HG03280 (cell line): Measurements from ENCODE around the gene HDAC8.
A peak's percentile ranks its signal among the peaks of the same experiment; 100 is the strongest.

Experiments used
- ATAC-seq: cut with Tn5 transposase; IDR thresholded peaks from one replicate; pipeline ENCODE4 v1.9.1; 2021; ENCODE audit warnings: mild to moderate bottlenecking, moderate library complexity; ENCODE audit not compliant: unreplicated experiment

HDAC8 gene

GRCh38 chrX:72382202-72382595, 190.4 kb downstream of the HDAC8 start:
- no peak for ATAC-seq

GRCh38 chrX:72381439-72382201, 191.0 kb downstream of the HDAC8 start:
- no peak for ATAC-seq

GRCh38 chrX:72376124-72376523, 196.5 kb downstream of the HDAC8 start:
- no peak for ATAC-seq

GRCh38 chrX:72373136-72373535, 199.5 kb downstream of the HDAC8 start:
- ATAC-seq: no peak

- no peak for ATAC-seq
Observed at GRCh38 chrX:72372735-72373134, 199.9 kb downstream of the HDAC8 start.

GRCh38 chrX:72371405-72371804, 201.2 kb downstream of the HDAC8 start:
- ATAC-seq: no peak

- ATAC-seq: no peak
Observed at GRCh38 chrX:72368796-72369195, 203.8 kb downstream of the HDAC8 start.

GRCh38 chrX:72367516-72367915, 205.1 kb downstream of the HDAC8 start:
- ATAC-seq: no peak

DNA sequence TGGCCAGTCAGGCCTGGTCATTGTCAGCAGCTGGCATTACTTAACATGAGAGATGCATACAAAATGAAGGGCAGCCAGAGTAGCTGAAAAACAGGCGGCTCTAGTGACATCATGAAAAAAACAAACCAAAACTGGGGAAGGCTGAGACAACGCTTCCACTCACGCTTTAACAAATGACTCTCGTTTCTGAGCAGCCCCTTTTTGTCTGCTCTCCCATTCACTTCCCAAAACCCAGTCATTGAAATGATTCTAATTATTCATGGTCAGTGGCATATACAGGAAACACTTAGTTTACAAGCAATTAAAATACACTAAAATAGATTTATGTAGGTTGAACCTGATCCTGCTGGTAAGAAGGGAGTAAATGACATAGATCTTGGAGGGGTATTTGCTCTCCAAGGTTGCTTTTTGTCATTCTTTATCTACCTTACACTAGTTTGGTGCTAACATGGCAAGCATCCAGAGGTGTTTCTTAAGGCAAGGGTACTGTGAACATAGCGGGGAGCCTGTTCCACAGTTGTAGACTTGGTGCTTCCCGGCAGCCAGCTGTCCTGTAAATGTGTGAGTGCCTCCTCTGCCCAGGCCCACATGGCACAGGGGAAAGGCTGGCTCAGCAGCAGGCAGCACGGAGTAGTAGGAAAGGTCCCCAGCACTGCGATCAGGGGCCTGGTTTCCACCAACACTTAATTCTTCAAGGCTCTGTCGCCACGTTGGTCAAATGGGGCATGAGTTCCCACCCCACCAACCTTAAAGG, 205.8 kb downstream of the HDAC8 start:
- ATAC-seq: no peak

DNA sequence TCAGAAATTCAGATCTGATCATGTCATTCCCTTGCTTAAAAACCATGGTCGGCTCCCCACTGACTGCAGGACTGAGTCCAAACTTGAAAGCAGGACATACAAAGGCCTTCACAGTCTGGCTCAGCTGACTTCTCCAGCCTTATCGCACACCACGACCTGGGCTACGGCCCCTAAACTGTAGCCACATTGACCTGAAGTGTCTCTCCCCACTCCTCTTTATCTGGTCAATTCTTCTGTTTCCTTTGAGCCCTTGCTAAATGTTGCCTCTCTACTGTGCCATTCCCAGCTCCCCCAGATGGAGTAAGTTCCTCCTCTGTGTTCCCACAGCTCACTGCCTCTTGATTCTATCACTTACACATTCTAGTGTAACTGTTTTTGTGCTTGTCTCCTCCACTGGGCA, 206.5 kb downstream of the HDAC8 start:
- no peak for ATAC-seq

DNA sequence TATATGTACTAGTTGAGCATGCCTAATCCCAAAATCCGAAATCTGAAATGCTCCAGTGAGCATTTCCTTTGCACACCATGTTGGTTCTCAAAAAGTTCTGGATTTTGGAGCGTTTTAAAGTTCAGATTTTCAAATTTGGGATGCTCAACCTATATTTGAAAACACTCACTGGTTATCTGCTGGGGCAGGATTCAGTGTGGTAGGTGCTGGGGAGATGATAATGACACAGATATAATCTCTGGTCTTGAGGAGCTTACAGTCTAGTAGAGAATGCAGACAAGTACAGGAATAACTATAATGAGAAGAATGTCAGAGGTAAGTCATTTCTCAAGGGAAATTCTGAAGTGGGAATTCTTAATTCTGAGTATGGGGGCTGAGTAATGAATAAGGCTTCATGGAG, 207.5 kb downstream of the HDAC8 start:
- ATAC-seq: no peak

- no peak for ATAC-seq
Observed at GRCh38 chrX:72360326-72360725, 212.3 kb downstream of the HDAC8 start.

DNA sequence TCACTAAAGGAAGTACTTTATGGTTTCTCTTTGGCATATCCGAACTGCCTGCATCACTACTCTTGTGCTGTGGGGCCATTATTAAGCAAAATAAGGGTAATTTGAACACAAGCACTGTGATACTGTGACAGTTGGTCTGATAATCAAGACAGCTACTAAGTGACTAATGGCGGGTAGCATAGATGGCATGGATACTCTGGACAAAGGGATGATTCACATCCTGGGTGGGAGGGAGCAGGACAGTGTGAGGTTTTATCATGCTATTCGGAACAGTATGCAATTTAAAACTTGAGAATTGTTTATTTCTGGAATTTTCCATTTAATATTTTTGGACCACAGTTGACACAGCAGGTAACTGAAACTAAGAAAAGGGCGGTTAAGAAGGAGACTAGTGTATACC, 214.3 kb downstream of the HDAC8 start:
- no peak for ATAC-seq

- no peak for ATAC-seq
Observed at GRCh38 chrX:72352786-72353185, 219.9 kb downstream of the HDAC8 start.

- no peak for ATAC-seq
Observed at GRCh38 chrX:72351606-72352334, 220.9 kb downstream of the HDAC8 start.

DNA sequence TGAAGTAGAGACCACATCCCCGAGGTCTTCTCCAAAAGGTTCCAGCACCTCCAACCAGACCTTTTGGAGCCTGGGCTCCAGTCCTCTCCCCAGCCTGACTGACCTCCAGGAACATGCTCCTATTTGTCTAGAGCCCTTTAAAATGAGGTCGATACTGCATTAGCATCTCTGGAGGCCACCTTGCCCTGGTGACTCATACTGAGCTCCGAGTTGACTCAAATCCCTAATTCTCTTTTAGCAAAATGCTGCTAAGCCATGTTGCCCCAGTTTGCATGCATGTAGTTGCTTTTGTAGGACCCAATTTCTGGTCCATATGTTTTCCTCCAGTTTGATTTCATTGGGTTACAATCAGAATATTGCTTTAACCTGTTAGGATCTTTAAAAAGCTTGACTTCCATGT, 223.5 kb downstream of the HDAC8 start:
- ATAC-seq: peak; percentile 86

- ATAC-seq: no peak
Observed at GRCh38 chrX:72348247-72348979, 224.2 kb downstream of the HDAC8 start.

- ATAC-seq: no peak
Observed at GRCh38 chrX:72347366-72347765, 225.3 kb downstream of the HDAC8 start.

DNA sequence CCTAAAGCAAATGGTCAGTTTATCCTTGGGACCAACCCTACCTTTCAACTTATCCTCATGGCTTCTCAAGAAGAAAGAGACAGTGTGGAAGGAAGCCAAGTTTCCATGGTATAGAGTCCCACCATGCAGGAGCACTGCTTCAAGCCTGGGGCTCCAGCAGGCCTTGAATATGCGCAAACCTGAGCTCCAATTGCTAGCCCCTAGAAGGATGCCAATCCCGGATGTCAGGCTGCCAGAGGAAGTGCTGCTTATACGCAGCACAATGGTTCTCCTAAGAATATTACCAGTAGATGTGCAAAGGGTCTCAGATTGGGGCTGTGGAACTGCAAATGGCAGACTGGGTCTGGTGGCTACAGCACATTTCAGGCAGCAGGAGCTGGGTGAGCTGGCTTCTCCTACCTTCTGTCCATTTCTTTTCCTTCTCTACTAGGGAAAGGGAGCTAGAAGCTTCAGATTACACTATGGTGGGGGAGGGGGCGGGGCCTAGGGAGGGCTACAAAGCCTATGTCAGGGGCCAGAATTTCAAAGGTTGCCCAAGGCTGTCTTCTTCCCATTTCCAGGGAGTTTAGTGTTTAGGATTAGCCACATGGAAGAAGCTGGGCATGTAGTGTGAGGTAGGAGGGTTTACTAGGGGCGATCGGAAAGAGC, 226.2 kb downstream of the HDAC8 start:
- no peak for ATAC-seq

DNA sequence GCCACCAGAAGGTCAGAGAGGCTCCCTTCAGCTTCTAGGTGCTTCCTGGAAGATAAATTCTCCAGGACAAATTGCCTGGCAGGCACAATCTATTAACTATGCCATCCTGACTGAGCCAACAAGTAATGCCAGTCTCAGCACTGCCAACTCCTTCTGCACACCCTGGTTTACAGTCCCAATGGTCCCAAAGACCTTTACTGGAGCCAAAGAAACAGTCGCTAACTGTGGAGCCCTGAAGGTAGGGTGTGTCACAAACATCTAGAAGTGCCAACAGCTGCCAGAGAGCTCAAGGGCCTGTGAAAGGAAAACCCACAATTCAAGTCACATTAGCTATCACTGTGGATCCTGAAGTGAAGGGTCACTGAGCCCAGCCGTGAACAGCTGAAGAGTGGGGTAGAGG, 232.0 kb downstream of the HDAC8 start:
- ATAC-seq: no peak

DNA sequence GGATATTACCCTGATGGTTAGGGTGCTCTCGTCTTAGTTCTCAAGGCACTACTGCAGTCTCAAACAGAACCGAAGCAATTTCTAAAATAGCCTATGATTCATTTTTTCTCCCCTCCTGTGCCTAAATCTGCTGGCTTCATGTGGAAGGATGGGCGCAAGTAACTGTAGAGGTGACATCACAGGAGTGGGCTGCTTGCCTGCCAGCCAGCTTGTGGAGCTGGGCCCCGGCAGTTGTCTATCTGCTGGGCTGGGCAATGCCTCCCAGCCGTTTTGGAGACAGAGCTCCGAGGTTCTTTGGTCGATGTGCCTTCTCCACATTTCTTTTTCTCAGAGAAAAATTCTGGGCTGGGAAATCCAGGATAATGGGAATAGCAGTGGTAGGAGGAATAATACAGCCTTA, 232.6 kb downstream of the HDAC8 start:
- no peak for ATAC-seq
